HEK293 (cell line): Measurements from ENCODE around the gene DNAH7.

ENCODE experiments used
- CTCF ChIA-PET: fragments of 350-600 bp; formaldehyde crosslinking; extraction: SDS; loops from one replicate; lab custom pipeline; 2021; ENCODE audit warnings: antibody characterized with exemption; lab: Yijun Ruan, JAX
- POLR2A ChIA-PET: fragments of 300-600 bp; formaldehyde crosslinking; extraction: SDS; loops from one replicate; lab custom pipeline; 2020; ENCODE audit warnings: antibody characterized with exemption, inconsistent platforms; lab: Yijun Ruan, JAX
- H3K27ac ChIP-seq: fragments of 200-500 bp; sonication (Bioruptor generic); 2 replicates; pipeline ENCODE4 v1.5.1; 2014; ENCODE audit warnings: low read depth, low read length, control low read depth, inconsistent platforms; ENCODE audit errors: extremely low read depth
- H3K36me3 ChIP-seq, 2 experiments: fragments of 200-500 bp in 1 of 2; sonication (Bioruptor generic) in 1 of 2; 1 replicate in 1 of 2; 2 replicates in 1 of 2; pipeline ENCODE4 v1.5.1; 2014 to 2017; ENCODE audit warnings: inconsistent platforms in 2 of 2, low read length in 2 of 2; ENCODE audit not compliant: control insufficient read depth in 2 of 2, insufficient read depth in 1 of 2
- H3K4me1 ChIP-seq: fragments of 200-500 bp; sonication (Bioruptor generic); 2 replicates; pipeline ENCODE4 v1.5.1; 2014; ENCODE audit warnings: mild to moderate bottlenecking, low read length, inconsistent platforms; ENCODE audit not compliant: control insufficient read depth, insufficient read depth
- H3K4me3 ChIP-seq: 2 replicates; pipeline ENCODE4 v1.5.1; 2011; ENCODE audit warnings: low read depth, mild to moderate bottlenecking, control low read depth, low read length, moderate library complexity
- H3K9me3 ChIP-seq: fragments of 200-500 bp; sonication (Bioruptor generic); 2 replicates; pipeline ENCODE4 v1.5.1; 2014; ENCODE audit warnings: low read depth, low read length, inconsistent platforms; ENCODE audit not compliant: control insufficient read depth, insufficient read depth
- HOXC10 ChIP-seq: sonication (generic); formaldehyde crosslinking; IDR thresholded peaks from 2 replicates; pipeline ENCODE4 v1.8.1; 2023; ENCODE audit warnings: mild to moderate bottlenecking, missing genetic modification reagents
- KLF17 ChIP-seq: fragments of 450-650 bp; formaldehyde crosslinking; IDR thresholded peaks from 2 replicates; pipeline ENCODE4 v1.5.1; 2016; ENCODE audit warnings: missing biosample characterization, missing genetic modification characterization
- KLF8 ChIP-seq: fragments of 450-650 bp; formaldehyde crosslinking; IDR thresholded peaks from 2 replicates; pipeline ENCODE4 v1.5.1; 2016; ENCODE audit warnings: missing biosample characterization, missing genetic modification characterization
- PRDM4 ChIP-seq: fragments of 450-650 bp; formaldehyde crosslinking; IDR thresholded peaks from 2 replicates; pipeline ENCODE4 v1.5.1; 2017; ENCODE audit warnings: missing biosample characterization, missing genetic modification characterization
- ZBTB21 ChIP-seq: fragments of 450-650 bp; formaldehyde crosslinking; IDR thresholded peaks from 2 replicates; pipeline ENCODE4 v1.5.1; 2017; ENCODE audit warnings: missing biosample characterization, missing genetic modification characterization
- ZNF10 ChIP-seq: fragments of 450-650 bp; formaldehyde crosslinking; IDR thresholded peaks from 2 replicates; pipeline ENCODE4 v1.5.1; 2017; ENCODE audit warnings: missing biosample characterization, missing genetic modification characterization
- ZNF114 ChIP-seq: fragments of 450-650 bp; formaldehyde crosslinking; IDR thresholded peaks from 2 replicates; pipeline ENCODE4 v1.5.0; 2017; ENCODE audit warnings: missing biosample characterization, missing genetic modification characterization
- ZNF155 ChIP-seq: fragments of 450-650 bp; formaldehyde crosslinking; IDR thresholded peaks from 2 replicates; pipeline ENCODE4 v1.5.1; 2016; ENCODE audit warnings: missing biosample characterization, missing genetic modification characterization
- ZNF19 ChIP-seq: fragments of 450-650 bp; formaldehyde crosslinking; IDR thresholded peaks from 2 replicates; pipeline ENCODE4; 2016; ENCODE audit warnings: missing biosample characterization, missing genetic modification characterization, low read depth
- ZNF223 ChIP-seq: fragments of 450-650 bp; formaldehyde crosslinking; IDR thresholded peaks from 2 replicates; pipeline ENCODE4 v1.5.1; 2016; ENCODE audit warnings: missing biosample characterization, missing genetic modification characterization
- ZNF394 ChIP-seq: fragments of 450-650 bp; formaldehyde crosslinking; IDR thresholded peaks from 2 replicates; pipeline ENCODE4 v1.5.1; 2016; ENCODE audit warnings: missing biosample characterization, missing genetic modification characterization, mild to moderate bottlenecking, moderate library complexity, borderline replicate concordance
- ZNF48 ChIP-seq: fragments of 450-650 bp; formaldehyde crosslinking; IDR thresholded peaks from 2 replicates; pipeline ENCODE4 v1.5.1; 2016; ENCODE audit warnings: missing biosample characterization, missing genetic modification characterization
- ZNF501 ChIP-seq: fragments of 450-650 bp; formaldehyde crosslinking; IDR thresholded peaks from 2 replicates; pipeline ENCODE4 v1.5.1; 2016; ENCODE audit warnings: missing biosample characterization, missing genetic modification characterization
- ZNF513 ChIP-seq: fragments of 450-650 bp; IDR thresholded peaks from 2 replicates; pipeline ENCODE4 v1.5.1; 2018; ENCODE audit warnings: missing biosample characterization, missing genetic modification characterization
- ZNF521 ChIP-seq: fragments of 450-650 bp; formaldehyde crosslinking; IDR thresholded peaks from 2 replicates; pipeline ENCODE4 v1.5.1; 2017; ENCODE audit warnings: missing biosample characterization, mild to moderate bottlenecking, missing genetic modification characterization
- ZNF571 ChIP-seq: fragments of 450-650 bp; formaldehyde crosslinking; IDR thresholded peaks from 2 replicates; pipeline ENCODE4 v1.5.0; 2017; ENCODE audit warnings: missing biosample characterization, missing genetic modification characterization
- ZNF585B ChIP-seq: fragments of 450-650 bp; formaldehyde crosslinking; IDR thresholded peaks from 2 replicates; pipeline ENCODE4 v1.5.1; 2016; ENCODE audit warnings: missing biosample characterization, missing genetic modification characterization
- ZNF621 ChIP-seq: fragments of 450-650 bp; formaldehyde crosslinking; IDR thresholded peaks from 2 replicates; pipeline ENCODE4 v1.5.1; 2017; ENCODE audit warnings: missing biosample characterization, missing genetic modification characterization
- ZNF629 ChIP-seq: fragments of 450-650 bp; formaldehyde crosslinking; IDR thresholded peaks from 2 replicates; pipeline ENCODE4 v1.5.1; 2017; ENCODE audit warnings: missing biosample characterization, missing genetic modification characterization
- ZNF658 ChIP-seq: fragments of 450-650 bp; formaldehyde crosslinking; IDR thresholded peaks from 2 replicates; pipeline ENCODE4; 2016; ENCODE audit warnings: missing biosample characterization, missing genetic modification characterization
- ZNF785 ChIP-seq: fragments of 450-650 bp; formaldehyde crosslinking; IDR thresholded peaks from 2 replicates; pipeline ENCODE4 v1.5.1; 2016; ENCODE audit warnings: missing biosample characterization, missing genetic modification characterization
- ZNF792 ChIP-seq: fragments of 450-650 bp; formaldehyde crosslinking; IDR thresholded peaks from 2 replicates; pipeline ENCODE4 v1.5.1; 2016; ENCODE audit warnings: missing biosample characterization, missing genetic modification characterization
- ZSCAN16 ChIP-seq: fragments of 450-650 bp; formaldehyde crosslinking; IDR thresholded peaks from 2 replicates; pipeline ENCODE4 v1.5.1; 2016; ENCODE audit warnings: missing biosample characterization, missing genetic modification characterization
- TF ChIP-seq, protein P1 (sequence below): fragments of 450-650 bp; formaldehyde crosslinking; IDR thresholded peaks from 2 replicates; pipeline ENCODE4 v1.5.1; 2016; ENCODE audit warnings: missing biosample characterization, missing genetic modification characterization

The DNAH7 gene

GRCh38 chr2:195734395-195734794 is 334.2 kb downstream of the DNAH7 start:
- CTCF ChIA-PET = no interaction called here
- Histone ChIP-seq H3K27ac (no peak overlapping the region), H3K36me3 (peaks cover 0 to 13% of the 10 kb centered on the region in 2 experiments; a peak in 1 of 3 replicates), H3K4me3 (no peak overlapping the region), H3K4me1 (no peaks in the 10 kb centered on the region), H3K9me3 (no peaks in the 10 kb centered on the region)
- POLR2A ChIA-PET = no interaction called here
- no peak for TF ChIP-seq ZNF513 (tag by site-specific recombination)
- TF ChIP-seq, all 188 proteins: peak for 0

DNA sequence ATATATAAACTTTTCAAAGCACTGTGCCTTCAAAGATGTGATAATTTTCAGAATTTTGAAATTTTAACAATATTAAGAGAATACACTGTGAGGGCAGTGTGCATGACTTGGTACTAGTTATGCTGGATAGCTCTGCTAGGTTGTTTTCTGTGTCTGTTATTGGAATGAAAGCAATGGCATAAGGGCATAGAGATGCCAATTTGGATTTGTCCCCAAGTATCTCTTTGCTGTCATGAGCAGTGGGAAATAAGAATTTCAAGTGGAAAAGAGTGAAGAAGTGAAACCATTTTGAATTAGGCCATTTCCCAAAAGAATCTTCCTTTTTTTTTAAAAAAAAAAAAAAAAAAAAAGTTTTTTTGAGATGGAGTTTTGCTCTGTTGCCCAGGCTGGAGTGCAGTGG is 334.8 kb downstream of the DNAH7 start:
- CTCF ChIA-PET = no interaction called here
- Histone ChIP-seq H3K36me3 (peaks cover 0 to 16% of the 10 kb centered on the region in 2 experiments; a peak in 1 of 3 replicates), H3K9me3 (no peaks in the 10 kb centered on the region), H3K4me3 (no peak overlapping the region), H3K27ac (no peak overlapping the region), H3K4me1 (no peaks in the 10 kb centered on the region)
- TF ChIP-seq ZNF621 (tag by site-specific recombination) = no peak
- TF ChIP-seq HOXC10 (CRISPR knock-in tag) = no peak
- TF ChIP-seq ZNF658 = no peak
- no peak for TF ChIP-seq ZNF501 (tag by site-specific recombination)
- TF ChIP-seq, protein P1, sequence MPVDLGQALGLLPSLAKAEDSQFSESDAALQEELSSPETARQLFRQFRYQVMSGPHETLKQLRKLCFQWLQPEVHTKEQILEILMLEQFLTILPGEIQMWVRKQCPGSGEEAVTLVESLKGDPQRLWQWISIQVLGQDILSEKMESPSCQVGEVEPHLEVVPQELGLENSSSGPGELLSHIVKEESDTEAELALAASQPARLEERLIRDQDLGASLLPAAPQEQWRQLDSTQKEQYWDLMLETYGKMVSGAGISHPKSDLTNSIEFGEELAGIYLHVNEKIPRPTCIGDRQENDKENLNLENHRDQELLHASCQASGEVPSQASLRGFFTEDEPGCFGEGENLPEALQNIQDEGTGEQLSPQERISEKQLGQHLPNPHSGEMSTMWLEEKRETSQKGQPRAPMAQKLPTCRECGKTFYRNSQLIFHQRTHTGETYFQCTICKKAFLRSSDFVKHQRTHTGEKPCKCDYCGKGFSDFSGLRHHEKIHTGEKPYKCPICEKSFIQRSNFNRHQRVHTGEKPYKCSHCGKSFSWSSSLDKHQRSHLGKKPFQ (tag by site-specific recombination) = no peak
- no peak for TF ChIP-seq ZNF792 (tag by site-specific recombination)
- no peak for TF ChIP-seq KLF8 (tag by site-specific recombination)
- no peak for TF ChIP-seq ZNF785 (tag by site-specific recombination)
- no peak for TF ChIP-seq ZNF521 (tag by site-specific recombination)
- TF ChIP-seq ZNF394 (tag by site-specific recombination) = no peak
- TF ChIP-seq ZNF19 = no peak
- TF ChIP-seq ZNF571 (tag by site-specific recombination) = no peak
- no peak for TF ChIP-seq ZNF48
- TF ChIP-seq ZNF114 (tag by site-specific recombination) = no peak
- no peak for TF ChIP-seq ZNF223 (tag by site-specific recombination)
- POLR2A ChIA-PET = no interaction called here

DNA sequence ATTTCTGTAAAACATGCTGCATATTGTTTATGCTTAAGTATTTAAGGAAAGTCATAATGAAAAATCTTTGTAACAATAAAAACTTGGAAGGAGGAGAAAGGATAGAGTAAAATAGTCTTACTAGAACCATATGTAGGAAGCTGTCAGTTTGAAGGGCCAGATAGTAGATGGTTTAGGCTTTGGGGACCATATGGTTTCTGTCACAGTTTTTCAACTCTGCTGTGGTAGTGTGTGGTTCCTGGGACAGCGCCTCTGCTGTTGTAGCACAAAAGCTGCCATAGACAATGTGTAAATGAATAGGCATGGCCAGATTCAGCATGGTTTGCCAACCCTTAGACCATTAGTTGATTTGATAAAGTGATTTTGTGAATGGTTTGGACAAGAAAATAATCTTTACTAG is 336.1 kb downstream of the DNAH7 start:
- CTCF ChIA-PET = no interaction called here
- no peaks in the 10 kb centered on the region for H3K4me1 ChIP-seq
- POLR2A ChIA-PET = no interaction called here

More for the DNA sequence above, 336.1 kb downstream of the DNAH7 start:
- no peaks in the 10 kb centered on the region for H3K9me3 ChIP-seq
- peaks cover 0 to 16% of the 10 kb centered on the region in 2 experiments; a peak in 1 of 3 replicates for H3K36me3 ChIP-seq
- no peak overlapping the region for H3K27ac ChIP-seq
- H3K4me3 ChIP-seq = no peak overlapping the region
- TF ChIP-seq KLF17 (tag by site-specific recombination) = no peak
- TF ChIP-seq ZNF19 = no peak
- TF ChIP-seq ZNF155 (tag by site-specific recombination) = no peak
- no peak for TF ChIP-seq ZNF629 (tag by site-specific recombination)
- TF ChIP-seq ZSCAN16 = no peak
- no peak for TF ChIP-seq ZNF585B
- no peak for TF ChIP-seq KLF8 (tag by site-specific recombination)
- no peak for TF ChIP-seq ZNF48
- TF ChIP-seq ZNF10 (tag by site-specific recombination) = no peak
- TF ChIP-seq PRDM4 (tag by site-specific recombination) = no peak
- no peak for TF ChIP-seq ZBTB21 (tag by site-specific recombination)
